ENCODE data around the gene PPM1N. TPM values are rescaled to one million over a fixed set of nuclear protein-coding genes. Genes with fewer than 3 reads are reported as not detected.

PPM1N gene
- total RNA-seq, 3 donors from 2014 or later (not counting 1 experiment from before 2014, with no cell fraction given) = 5.1 to 8.3 (median 6.8) TPM

GRCh38 chr19:45518469-45518826, 20.2 kb downstream of the PPM1N start:
- H3K9me3 Mint-ChIP-seq = no peaks in the 10 kb centered on the region
- intact Hi-C loops (cut with micrococcal nuclease) = no loop called here
- H3K36me3 Mint-ChIP-seq = no peaks in the 10 kb centered on the region
- DNase-seq (no peak), ATAC-seq (no peak)
- no peaks in the 10 kb centered on the region for H3K27me3 Mint-ChIP-seq (ENCODE audit: low read depth in 2 of 2)
- H3K27ac Mint-ChIP-seq = no peak overlapping the region
- Histone ChIP-seq H3K4me3 (ENCODE audit: low read length) (no peak overlapping the region), H3K27ac (ENCODE audit: low read length) (no peak overlapping the region), H3K4me1 (ENCODE audit: control insufficient read depth, insufficient read depth, low read length) (peaks cover 43% of the 10 kb centered on the region), H3K9me3 (ENCODE audit: control insufficient read depth, insufficient read depth, low read length) (no peaks in the 10 kb centered on the region), H3K27me3 (ENCODE audit: control insufficient read depth, insufficient read depth, low read length) (no peaks in the 10 kb centered on the region), H3K36me3 (ENCODE audit: control insufficient read depth, insufficient read depth, low read length) (peaks cover 55% of the 10 kb centered on the region)
- H3K4me1 Mint-ChIP-seq = peaks cover 17 to 43% of the 10 kb centered on the region in 2 donors
- H3K4me3 Mint-ChIP-seq = no peak overlapping the region
- TF ChIP-seq, protein P1, sequence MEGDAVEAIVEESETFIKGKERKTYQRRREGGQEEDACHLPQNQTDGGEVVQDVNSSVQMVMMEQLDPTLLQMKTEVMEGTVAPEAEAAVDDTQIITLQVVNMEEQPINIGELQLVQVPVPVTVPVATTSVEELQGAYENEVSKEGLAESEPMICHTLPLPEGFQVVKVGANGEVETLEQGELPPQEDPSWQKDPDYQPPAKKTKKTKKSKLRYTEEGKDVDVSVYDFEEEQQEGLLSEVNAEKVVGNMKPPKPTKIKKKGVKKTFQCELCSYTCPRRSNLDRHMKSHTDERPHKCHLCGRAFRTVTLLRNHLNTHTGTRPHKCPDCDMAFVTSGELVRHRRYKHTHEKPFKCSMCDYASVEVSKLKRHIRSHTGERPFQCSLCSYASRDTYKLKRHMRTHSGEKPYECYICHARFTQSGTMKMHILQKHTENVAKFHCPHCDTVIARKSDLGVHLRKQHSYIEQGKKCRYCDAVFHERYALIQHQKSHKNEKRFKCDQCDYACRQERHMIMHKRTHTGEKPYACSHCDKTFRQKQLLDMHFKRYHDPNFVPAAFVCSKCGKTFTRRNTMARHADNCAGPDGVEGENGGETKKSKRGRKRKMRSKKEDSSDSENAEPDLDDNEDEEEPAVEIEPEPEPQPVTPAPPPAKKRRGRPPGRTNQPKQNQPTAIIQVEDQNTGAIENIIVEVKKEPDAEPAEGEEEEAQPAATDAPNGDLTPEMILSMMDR (IDR thresholded peaks at IDR 0.05) = no peak
- 99% methylated on average over 7 of the region's 7 CpGs for WGBS (ENCODE audit: insufficient coverage)

DNA sequence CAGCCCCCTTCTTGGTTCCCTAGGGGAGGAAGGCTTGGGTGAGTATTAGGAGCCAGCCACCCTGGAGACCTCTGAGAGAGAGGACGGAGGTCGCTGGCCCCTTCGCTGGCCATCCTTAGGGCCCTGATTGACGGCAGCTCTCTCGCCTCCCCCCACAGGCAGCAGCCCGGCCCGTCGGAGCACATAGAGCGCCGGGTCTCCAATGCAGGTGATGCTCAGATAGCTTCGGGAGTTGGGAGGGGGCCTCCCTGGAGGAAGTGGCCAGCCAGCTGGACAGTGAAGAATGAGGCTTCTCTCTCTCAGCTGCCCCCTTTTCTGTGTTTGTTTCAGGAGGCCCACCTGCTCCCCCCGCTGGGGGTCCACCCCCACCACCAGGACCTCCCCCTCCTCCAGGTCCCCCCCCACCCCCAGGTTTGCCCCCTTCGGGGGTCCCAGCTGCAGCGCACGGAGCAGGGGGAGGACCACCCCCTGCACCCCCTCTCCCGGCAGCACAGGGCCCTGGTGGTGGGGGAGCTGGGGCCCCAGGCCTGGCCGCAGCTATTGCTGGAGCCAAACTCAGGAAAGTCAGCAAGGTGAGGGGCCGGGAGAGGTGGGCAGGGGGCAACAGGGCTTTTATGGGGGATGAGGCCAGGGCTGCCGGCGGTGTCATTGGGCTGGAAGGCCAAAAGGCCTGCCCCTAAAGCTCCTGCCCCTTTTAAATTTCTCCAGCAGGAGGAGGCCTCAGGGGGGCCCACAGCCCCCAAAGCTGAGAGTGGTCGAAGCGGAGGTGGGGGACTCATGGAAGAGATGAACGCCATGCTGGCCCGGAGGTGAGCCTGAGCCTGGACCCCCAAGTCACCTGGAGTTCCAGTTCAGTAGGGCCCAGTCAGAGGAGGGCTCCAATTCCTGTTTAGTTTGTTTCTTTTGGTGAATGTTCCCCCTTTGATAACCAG, 24.0 kb downstream of the PPM1N start:
- H3K4me1 ChIP-seq (ENCODE audit: control insufficient read depth, insufficient read depth, low read length) = peaks cover 17% of the 10 kb centered on the region
- no peaks in the 10 kb centered on the region for H3K9me3 ChIP-seq (ENCODE audit: control insufficient read depth, insufficient read depth, low read length)
- ATAC-seq = no peak
- H3K4me3 ChIP-seq (ENCODE audit: low read length) = no peak overlapping the region
- Mint-ChIP-seq H3K27me3 (ENCODE audit: low read depth in 2 of 2) (no peaks in the 10 kb centered on the region), H3K4me1 (peaks cover 9 to 12% of the 10 kb centered on the region in 2 donors), H3K27ac (no peak overlapping the region), H3K9me3 (no peaks in the 10 kb centered on the region), H3K36me3 (no peaks in the 10 kb centered on the region), H3K4me3 (no peak overlapping the region)
- intact Hi-C loops (cut with micrococcal nuclease) = loop anchor here (2.0 to 5.0 kb wide), 2 partner anchors 35 to 121 kb away; no protein-coding TSS in a partner anchor
- no peak for DNase-seq
- 92% methylated on average over 22 of the region's 24 CpGs for WGBS (ENCODE audit: insufficient coverage)
- H3K27ac ChIP-seq (ENCODE audit: low read length) = no peak overlapping the region
- TF ChIP-seq, protein P1 (IDR thresholded peaks at IDR 0.05) = no peak
- no peaks in the 10 kb centered on the region for H3K27me3 ChIP-seq (ENCODE audit: control insufficient read depth, insufficient read depth, low read length)
- H3K36me3 ChIP-seq (ENCODE audit: control insufficient read depth, insufficient read depth, low read length) = peaks cover 82% of the 10 kb centered on the region

DNA sequence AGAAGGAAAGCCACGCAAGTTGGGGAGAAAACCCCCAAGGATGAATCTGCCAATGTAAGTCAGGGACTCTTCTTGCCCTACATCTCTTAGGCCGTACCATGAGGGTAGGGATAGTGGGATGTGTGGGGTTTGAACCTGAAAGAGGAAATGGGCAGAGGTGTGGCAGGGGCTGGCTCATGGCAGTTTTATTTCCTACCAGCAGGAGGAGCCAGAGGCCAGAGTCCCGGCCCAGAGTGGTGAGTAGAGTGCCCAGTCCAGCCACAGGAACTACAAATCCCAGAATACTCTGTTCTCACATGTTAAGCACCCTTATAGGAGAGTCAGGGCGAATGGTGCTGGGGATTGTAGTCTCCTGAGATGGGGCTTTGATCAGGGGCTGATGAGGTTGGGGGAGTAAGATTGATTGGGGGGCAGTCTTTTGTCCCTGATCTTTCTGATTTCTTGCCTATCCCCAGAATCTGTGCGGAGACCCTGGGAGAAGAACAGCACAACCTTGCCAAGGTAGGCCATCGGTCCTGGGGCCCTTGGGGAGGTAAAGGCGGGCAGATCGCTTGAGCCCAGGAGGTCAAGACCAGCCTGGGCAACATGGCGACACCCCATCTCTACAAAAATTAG, 25.5 kb downstream of the PPM1N start:
- 62% methylated on average over 8 of the region's 9 CpGs for WGBS (ENCODE audit: insufficient coverage)
- H3K4me1 Mint-ChIP-seq = peaks cover 20 to 22% of the 10 kb centered on the region in 2 donors
- H3K9me3 Mint-ChIP-seq = no peaks in the 10 kb centered on the region
- H3K36me3 ChIP-seq (ENCODE audit: control insufficient read depth, insufficient read depth, low read length) = peaks cover 79% of the 10 kb centered on the region
- no peak overlapping the region for H3K4me3 Mint-ChIP-seq
- H3K36me3 Mint-ChIP-seq = no peaks in the 10 kb centered on the region
- no peaks in the 10 kb centered on the region for H3K27me3 ChIP-seq (ENCODE audit: control insufficient read depth, insufficient read depth, low read length)
- no peaks in the 10 kb centered on the region for H3K27me3 Mint-ChIP-seq (ENCODE audit: low read depth in 2 of 2)
- DNase-seq (peak; percentile 70 to 90), ATAC-seq (peak; percentile 99 to 100 (median 99))
- H3K4me3 ChIP-seq (ENCODE audit: low read length) = no peak overlapping the region
- H3K4me1 ChIP-seq (ENCODE audit: control insufficient read depth, insufficient read depth, low read length) = peaks cover 19% of the 10 kb centered on the region
- peak overlapping the region; percentile 13 for H3K27ac ChIP-seq (ENCODE audit: low read length)
- intact Hi-C loops (cut with micrococcal nuclease) = loop anchor here (1.0 to 5.0 kb wide), 4 partner anchors 34 to 169 kb away; partner anchors contain the start of gene QPCTL
- TF ChIP-seq, protein P1 (IDR thresholded peaks at IDR 0.05) = peak; percentile 75
- peak overlapping the region; percentile 75 to 78 for H3K27ac Mint-ChIP-seq
- no peaks in the 10 kb centered on the region for H3K9me3 ChIP-seq (ENCODE audit: control insufficient read depth, insufficient read depth, low read length)
